SH-SY5Y (cell line): ENCODE measurements around the gene KLHL4.

Experiments
- GATA2 ChIP-seq: IDR thresholded peaks from 2 replicates; pipeline ENCODE4 v1.6.1; 2011; ENCODE audit warnings: mild to moderate bottlenecking, low read depth, low read length
- GATA3 ChIP-seq: IDR thresholded peaks from 2 replicates; pipeline ENCODE4 v1.6.1; 2011; ENCODE audit warnings: low read depth, mild to moderate bottlenecking, low read length, moderate library complexity

DNA sequence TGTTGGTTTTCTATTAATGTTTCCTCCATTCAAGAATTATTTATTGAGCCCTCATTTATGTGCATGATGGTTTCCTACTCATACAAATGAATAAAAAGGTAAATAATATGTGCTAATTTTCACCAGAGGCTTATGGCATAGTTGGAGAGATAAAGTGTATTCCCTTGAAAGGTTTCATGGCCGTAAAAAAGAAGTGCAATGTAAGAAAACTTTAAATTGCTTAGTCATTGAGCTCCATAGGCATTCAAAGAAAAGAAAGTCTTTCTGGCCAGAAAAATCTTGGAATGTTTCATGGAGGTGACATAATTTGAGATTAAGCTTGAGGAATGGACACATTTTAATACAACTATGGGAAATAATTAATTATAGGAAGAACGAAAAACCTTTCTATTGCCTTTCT, 8.7 kb downstream of the KLHL4 start:
- TF ChIP-seq GATA3 (no peak), GATA2 (no peak)
